Retinal pigment epithelial cell (primary cell): ENCODE data around the gene KCNQ5.

Experiments
- DNase-seq: peaks from one replicate; pipeline ENCODE4 v3.0.0-alpha.2; 2010; ENCODE audit warnings: low read depth
- H3K4me3 ChIP-seq: 2 replicates; pipeline ENCODE4 v1.5.1; 2011; ENCODE audit warnings: mild to moderate bottlenecking, low read length, control low read depth, moderate library complexity
- TF ChIP-seq, protein P1 (sequence below): conservative IDR thresholded peaks from 2 replicates; pipeline ENCODE4 v1.5.1; 2011; ENCODE audit warnings: low read depth, low read length, control low read depth, inconsistent platforms

The KCNQ5 gene

DNA sequence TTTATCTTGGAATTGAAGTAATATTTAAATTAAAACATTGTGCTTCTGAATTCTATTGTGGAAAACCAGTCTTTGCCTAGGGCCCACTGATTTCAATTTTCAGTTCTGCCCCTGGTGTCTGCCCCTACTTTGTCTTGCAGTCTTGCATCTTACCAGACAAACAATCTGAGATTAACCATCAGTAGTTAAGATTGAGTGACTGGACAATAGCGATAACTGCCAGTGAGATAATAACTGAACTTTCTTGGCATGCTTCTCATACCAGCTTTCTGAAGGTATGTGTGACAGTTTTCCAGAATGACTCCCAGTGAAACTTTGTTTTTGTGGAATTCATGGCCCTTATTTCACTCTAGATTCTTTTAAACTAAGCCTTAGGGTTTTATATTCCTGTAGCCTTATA is 53.5 kb downstream of the KCNQ5 start:
- DNase-seq: no peak
- TF ChIP-seq, protein P1, sequence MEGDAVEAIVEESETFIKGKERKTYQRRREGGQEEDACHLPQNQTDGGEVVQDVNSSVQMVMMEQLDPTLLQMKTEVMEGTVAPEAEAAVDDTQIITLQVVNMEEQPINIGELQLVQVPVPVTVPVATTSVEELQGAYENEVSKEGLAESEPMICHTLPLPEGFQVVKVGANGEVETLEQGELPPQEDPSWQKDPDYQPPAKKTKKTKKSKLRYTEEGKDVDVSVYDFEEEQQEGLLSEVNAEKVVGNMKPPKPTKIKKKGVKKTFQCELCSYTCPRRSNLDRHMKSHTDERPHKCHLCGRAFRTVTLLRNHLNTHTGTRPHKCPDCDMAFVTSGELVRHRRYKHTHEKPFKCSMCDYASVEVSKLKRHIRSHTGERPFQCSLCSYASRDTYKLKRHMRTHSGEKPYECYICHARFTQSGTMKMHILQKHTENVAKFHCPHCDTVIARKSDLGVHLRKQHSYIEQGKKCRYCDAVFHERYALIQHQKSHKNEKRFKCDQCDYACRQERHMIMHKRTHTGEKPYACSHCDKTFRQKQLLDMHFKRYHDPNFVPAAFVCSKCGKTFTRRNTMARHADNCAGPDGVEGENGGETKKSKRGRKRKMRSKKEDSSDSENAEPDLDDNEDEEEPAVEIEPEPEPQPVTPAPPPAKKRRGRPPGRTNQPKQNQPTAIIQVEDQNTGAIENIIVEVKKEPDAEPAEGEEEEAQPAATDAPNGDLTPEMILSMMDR: no peak
- no peak overlapping the region for H3K4me3 ChIP-seq

DNA sequence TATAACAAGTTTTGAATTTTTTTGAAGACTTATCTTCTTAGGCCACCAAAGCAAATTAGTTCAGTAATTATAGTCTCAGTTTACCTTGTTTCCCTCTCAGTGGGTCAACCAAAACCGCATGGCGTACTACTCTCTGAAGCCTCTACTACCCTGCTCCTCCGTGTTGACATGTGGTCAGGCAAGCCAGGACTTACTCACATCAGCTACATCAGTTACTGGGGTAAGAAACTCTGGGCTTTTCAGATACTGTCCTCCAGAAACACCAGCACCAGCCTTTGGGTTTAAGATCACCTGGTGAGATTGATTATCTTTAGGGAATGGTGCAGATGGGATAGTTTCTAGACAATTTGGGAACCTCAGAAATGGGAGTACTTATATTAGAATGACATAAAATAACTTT is 55.1 kb downstream of the KCNQ5 start:
- TF ChIP-seq, protein P1: no peak
- no peak for DNase-seq
- H3K4me3 ChIP-seq: no peak overlapping the region

DNA sequence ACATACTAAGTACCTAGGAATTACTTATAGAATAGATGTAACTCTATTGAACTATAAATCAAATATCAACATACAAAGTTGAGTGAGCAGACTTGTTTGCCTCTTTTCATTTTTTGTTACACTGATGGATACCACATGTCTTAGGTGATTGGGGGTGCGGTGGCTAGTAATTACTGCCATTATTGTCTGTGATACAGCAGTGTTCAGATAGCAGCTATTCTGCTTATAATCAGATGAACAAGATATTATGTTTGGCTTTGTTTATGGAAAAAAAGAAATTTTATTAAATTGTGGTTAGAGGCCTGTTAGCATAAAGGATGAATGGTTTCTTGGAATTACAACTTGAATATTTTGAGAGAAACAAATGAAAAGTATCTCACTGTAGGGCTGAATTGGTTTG is 55.9 kb downstream of the KCNQ5 start:
- no peak overlapping the region for H3K4me3 ChIP-seq
- TF ChIP-seq, protein P1: no peak
- DNase-seq: no peak

DNA sequence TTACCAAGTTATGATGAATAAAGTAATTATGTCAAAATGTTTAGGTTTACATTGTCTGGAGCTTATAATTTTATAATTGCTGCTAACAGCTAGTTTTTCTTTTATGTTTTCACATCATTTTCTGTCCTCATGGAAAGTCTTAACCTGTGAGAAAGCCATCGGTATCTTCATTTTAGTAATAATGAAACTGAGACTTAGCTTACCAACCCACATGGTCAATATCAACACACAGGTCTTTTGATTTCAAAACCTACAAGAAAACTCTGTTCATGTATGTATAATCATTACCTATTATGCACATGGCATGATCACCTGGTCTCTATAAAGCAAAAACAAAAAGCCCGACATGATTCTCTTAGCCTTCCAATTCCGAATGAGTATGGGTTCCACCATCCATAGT is 61.9 kb downstream of the KCNQ5 start:
- TF ChIP-seq, protein P1: no peak
- H3K4me3 ChIP-seq: no peak overlapping the region
- no peak for DNase-seq

DNA sequence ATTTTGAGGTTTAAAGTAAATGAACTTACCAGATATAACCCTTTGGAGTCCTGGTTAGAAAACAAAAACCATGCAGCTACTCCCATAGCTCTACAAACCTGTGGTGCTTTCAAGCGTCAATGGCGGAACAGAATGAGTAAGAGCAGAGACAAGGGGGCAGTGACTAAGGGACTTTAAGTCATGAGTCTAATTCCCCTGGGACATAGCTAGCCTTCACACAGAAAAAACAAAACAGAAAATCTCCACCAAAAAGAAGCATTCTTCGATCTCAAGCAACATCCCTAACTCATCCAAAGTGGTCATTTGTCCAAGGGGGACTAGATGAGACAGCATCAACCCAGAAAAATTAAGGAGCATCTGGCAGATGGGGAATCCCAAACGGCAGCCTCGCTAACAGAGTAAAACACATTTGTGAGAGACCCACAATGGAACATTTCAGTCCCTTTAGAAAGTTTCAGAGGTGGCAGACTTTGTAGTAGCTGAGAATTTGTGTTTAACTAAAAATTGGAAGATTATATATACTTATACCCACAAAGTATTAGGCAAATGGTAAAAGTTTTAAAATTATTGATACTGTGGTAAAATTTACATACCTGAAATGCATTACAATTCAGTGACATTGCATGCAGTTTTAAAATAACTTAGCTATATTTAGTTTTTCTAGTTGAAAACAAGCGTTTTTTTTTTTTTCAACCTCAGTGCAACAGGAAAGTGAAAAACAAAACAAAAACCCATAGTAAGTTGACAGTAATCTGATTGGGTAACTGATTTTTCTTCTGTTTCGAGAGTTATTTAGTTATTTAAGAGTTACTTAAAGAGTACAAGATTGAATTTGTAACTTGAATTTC is 67.5 kb downstream of the KCNQ5 start:
- TF ChIP-seq, protein P1: no peak
- no peak for DNase-seq
- H3K4me3 ChIP-seq: no peak overlapping the region

DNA sequence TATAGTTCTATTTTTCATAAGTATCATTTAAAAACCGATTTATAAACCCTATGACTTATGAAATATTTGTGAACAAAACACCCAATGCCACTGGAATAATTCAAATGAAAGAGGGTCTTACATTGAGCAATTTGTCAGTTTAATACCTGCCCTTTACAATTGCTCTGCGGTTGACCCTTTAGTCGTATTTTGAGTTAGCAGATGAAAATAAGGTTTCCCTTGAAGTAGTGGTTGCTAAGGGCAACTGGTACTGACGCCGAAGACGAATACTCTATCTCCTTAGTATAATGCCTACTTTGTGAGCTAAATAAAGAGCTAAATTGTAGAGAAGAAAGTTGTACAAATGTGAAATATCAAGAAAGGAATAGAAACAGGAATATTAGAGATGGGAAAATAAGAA is 69.4 kb downstream of the KCNQ5 start:
- no peak overlapping the region for H3K4me3 ChIP-seq
- no peak for DNase-seq
- TF ChIP-seq, protein P1: no peak

DNA sequence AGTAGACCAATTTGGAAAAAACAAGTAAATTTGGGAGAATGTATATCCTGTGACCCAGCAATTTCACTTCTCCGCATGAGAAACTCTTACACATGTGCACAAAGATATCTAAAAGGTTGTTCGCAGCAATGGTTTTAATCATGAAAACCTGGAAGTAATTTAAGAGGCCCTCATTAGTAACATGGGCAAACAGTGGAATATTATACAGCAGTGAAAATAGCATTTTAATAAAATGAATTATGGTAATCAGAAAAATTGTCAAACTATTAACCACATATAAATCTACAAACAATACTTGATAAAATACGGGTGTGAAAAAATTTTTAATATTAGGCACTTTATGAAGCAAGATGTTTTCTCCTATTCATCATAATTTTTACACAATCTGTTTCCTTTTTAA is 74.2 kb downstream of the KCNQ5 start:
- DNase-seq: no peak
- TF ChIP-seq, protein P1: no peak
- no peak overlapping the region for H3K4me3 ChIP-seq
